Measurements from ENCODE around the gene SLC22A6.
A peak's percentile ranks its signal among the peaks of the same experiment; 100 is the strongest.

Gene SLC22A6

GRCh38 chr11:62984451-62984991 is at the start of gene SLC22A6:
TSS of gene SLC22A6 (minus strand) at chr11:62984967. CDS start at chr11:62984690, 277 bp downstream.
- DNase-seq = no peak

- DNase-seq = no peak
These were observed 47.7 kb upstream of the SLC22A6 start for GRCh38 chr11:63032457-63032856.

GRCh38 chr11:63023841-63024648 is 39.3 kb upstream of the SLC22A6 start:
- DNase-seq = peak; percentile 75

- no peak for DNase-seq
These were observed 38.6 kb upstream of the SLC22A6 start for GRCh38 chr11:63023222-63023814.

- no peak for DNase-seq
These were observed 37.7 kb upstream of the SLC22A6 start for GRCh38 chr11:63022441-63022840.

- DNase-seq = peak; percentile 32
These were observed 36.0 kb upstream of the SLC22A6 start for GRCh38 chr11:63020671-63021291.

GRCh38 chr11:63019506-63019905 is 34.7 kb upstream of the SLC22A6 start:
- DNase-seq = no peak

- DNase-seq = peak; percentile 72
These were observed 32.7 kb upstream of the SLC22A6 start for GRCh38 chr11:63017306-63017974.

- no peak for DNase-seq
These were observed 30.9 kb upstream of the SLC22A6 start, which contains the start of gene SLC22A8 for GRCh38 chr11:63015521-63016215. TSS of gene SLC22A8 (minus strand) at chr11:63015841. CDS start at chr11:63014958, 883 bp downstream.

GRCh38 chr11:63014408-63015055 is 29.8 kb upstream of the SLC22A6 start:
- no peak for DNase-seq

- DNase-seq = no peak
These were observed 28.1 kb upstream of the SLC22A6 start for GRCh38 chr11:63012839-63013238.

GRCh38 chr11:63012430-63012829 is 27.7 kb upstream of the SLC22A6 start:
- DNase-seq = no peak

- no peak for DNase-seq
These were observed 26.2 kb upstream of the SLC22A6 start for GRCh38 chr11:63010934-63011439.

GRCh38 chr11:63007920-63008319 is 23.2 kb upstream of the SLC22A6 start:
- no peak for DNase-seq

GRCh38 chr11:63001456-63001855 is 16.7 kb upstream of the SLC22A6 start:
- DNase-seq = no peak

GRCh38 chr11:62999649-63000048 is 14.9 kb upstream of the SLC22A6 start:
- DNase-seq = peak; percentile 8

- no peak for DNase-seq
These were observed 14.4 kb upstream of the SLC22A6 start for GRCh38 chr11:62999156-62999555.

GRCh38 chr11:62996271-62996670 is 11.5 kb upstream of the SLC22A6 start:
- no peak for DNase-seq

- no peak for DNase-seq
These were observed 10.0 kb upstream of the SLC22A6 start for GRCh38 chr11:62994775-62995174.

GRCh38 chr11:62988276-62988675 is 3.5 kb upstream of the SLC22A6 start:
- no peak for DNase-seq

GRCh38 chr11:62985041-62985750 is 429 bp upstream of the SLC22A6 start:
- DNase-seq = no peak

Data from NCI-H69 (cell line).